ENCODE measurements around the gene MKRN2OS. TPM values are rescaled to one million over a fixed set of nuclear protein-coding genes. Genes with fewer than 3 reads are reported as not detected.

MKRN2OS gene, protein sequence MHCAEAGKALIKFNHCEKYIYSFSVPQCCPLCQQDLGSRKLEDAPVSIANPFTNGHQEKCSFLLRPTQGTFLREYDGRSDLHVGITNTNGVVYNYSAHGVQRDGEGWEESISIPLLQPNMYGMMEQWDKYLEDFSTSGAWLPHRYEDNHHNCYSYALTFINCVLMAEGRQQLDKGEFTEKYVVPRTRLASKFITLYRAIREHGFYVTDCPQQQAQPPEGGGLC
- not detected in 2 replicates for total RNA-seq

GRCh38 chr3:12545473-12545791, at the start of gene MKRN2OS:
Gene MKRN2OS (minus strand): TSS chr3:12545499. CDS start chr3:12545464, 35 bp downstream.

GRCh38 chr3:12556690-12557472, 11.6 kb upstream of the MKRN2OS start, which contains the start of gene MKRN2:
Gene MKRN2 (plus strand): TSS chr3:12557087. CDS start chr3:12557151, 64 bp downstream.

Small RNA genes lying within 50 kb of the gene (small RNA-seq; reads per million reads assigned to genes)
- not detected for gene RF00017
- gene RNA5SP123 = not detected
- gene RNU6-377P = not detected

Other genes starting within 250 kb of the MKRN2OS start
- gene TSEN2, start 61.0 kb downstream of the MKRN2OS start, total RNA-seq = 11.3 and 14.0 TPM in 2 replicates
- gene MKRN2, start 11.6 kb upstream of the MKRN2OS start, total RNA-seq = 41.3 and 41.8 TPM in 2 replicates
- 73.8 and 78.4 TPM in 2 replicates for gene RAF1, start 118.6 kb upstream of the MKRN2OS start, total RNA-seq
- gene TMEM40, start 213.8 kb upstream of the MKRN2OS start, total RNA-seq = not detected in 2 replicates

All from vein endothelial cell (primary cell).